HG02981 (cell line): ENCODE measurements around the gene KRTAP10-6.
"Not testable (repeated sequence)": the region's sequence is repeated elsewhere in the genome, so short reads cannot be mapped to it uniquely, and the experiment has no call there.

Experiments
- ATAC-seq: cut with Tn5 transposase; IDR thresholded peaks from one replicate; pipeline ENCODE4 v1.9.1; 2021; ENCODE audit warnings: mild to moderate bottlenecking, moderate library complexity; ENCODE audit not compliant: unreplicated experiment

KRTAP10-6 gene

GRCh38 chr21:44618504-44618903 lies 26.2 kb upstream of the KRTAP10-6 start:
- no peak for ATAC-seq

GRCh38 chr21:44617071-44617501 lies 24.8 kb upstream of the KRTAP10-6 start:
- ATAC-seq, result no peak

- no peak for ATAC-seq
Observed at GRCh38 chr21:44616591-44616926, 24.3 kb upstream of the KRTAP10-6 start.

GRCh38 chr21:44615911-44616590 lies 23.7 kb upstream of the KRTAP10-6 start:
- ATAC-seq, result no peak

GRCh38 chr21:44615466-44615865 lies 23.2 kb upstream of the KRTAP10-6 start:
- ATAC-seq, result no peak

- no peak for ATAC-seq
Observed at GRCh38 chr21:44614961-44615391, 22.7 kb upstream of the KRTAP10-6 start.

- no peak for ATAC-seq
Observed at GRCh38 chr21:44614161-44614631, 21.9 kb upstream of the KRTAP10-6 start.

GRCh38 chr21:44613386-44614155 lies 21.3 kb upstream of the KRTAP10-6 start:
- ATAC-seq, result no peak

- ATAC-seq, result no peak
Observed at GRCh38 chr21:44612669-44613229, 20.4 kb upstream of the KRTAP10-6 start.

GRCh38 chr21:44612029-44612486 lies 19.8 kb upstream of the KRTAP10-6 start, which contains the start of gene KRTAP10-8:
KRTAP10-8 (plus strand) TSS chr21:44612079; CDS start chr21:44612101, 22 bp downstream.
- no peak for ATAC-seq

- no peak for ATAC-seq
Observed at GRCh38 chr21:44611551-44611950, 19.2 kb upstream of the KRTAP10-6 start.

GRCh38 chr21:44610157-44610843 lies 18.0 kb upstream of the KRTAP10-6 start:
- not testable (repeated sequence) for ATAC-seq

GRCh38 chr21:44609193-44609592 lies 16.9 kb upstream of the KRTAP10-6 start:
- no peak for ATAC-seq

- no peak for ATAC-seq
Observed at GRCh38 chr21:44606495-44606894, 14.2 kb upstream of the KRTAP10-6 start.

GRCh38 chr21:44603911-44604310 lies 11.6 kb upstream of the KRTAP10-6 start:
- no peak for ATAC-seq

- no peak for ATAC-seq
Observed at GRCh38 chr21:44603109-44603875, 11.0 kb upstream of the KRTAP10-6 start.

- no peak for ATAC-seq
Observed at GRCh38 chr21:44602463-44602850, 10.2 kb upstream of the KRTAP10-6 start.

GRCh38 chr21:44601596-44602462 lies 9.5 kb upstream of the KRTAP10-6 start:
- ATAC-seq, result no peak

GRCh38 chr21:44601091-44601490 lies 8.8 kb upstream of the KRTAP10-6 start:
- ATAC-seq, result not testable (repeated sequence)
